ENCODE results near the gene EPHA6.

EPHA6 gene

GRCh38 chr3:97037294-97037943 is 223.0 kb downstream of the EPHA6 start:
- no peak for DNase-seq

GRCh38 chr3:97043411-97043810 is 229.0 kb downstream of the EPHA6 start:
- no peak for DNase-seq

GRCh38 chr3:97057365-97057764 is 243.0 kb downstream of the EPHA6 start:
- DNase-seq: no peak

DNA sequence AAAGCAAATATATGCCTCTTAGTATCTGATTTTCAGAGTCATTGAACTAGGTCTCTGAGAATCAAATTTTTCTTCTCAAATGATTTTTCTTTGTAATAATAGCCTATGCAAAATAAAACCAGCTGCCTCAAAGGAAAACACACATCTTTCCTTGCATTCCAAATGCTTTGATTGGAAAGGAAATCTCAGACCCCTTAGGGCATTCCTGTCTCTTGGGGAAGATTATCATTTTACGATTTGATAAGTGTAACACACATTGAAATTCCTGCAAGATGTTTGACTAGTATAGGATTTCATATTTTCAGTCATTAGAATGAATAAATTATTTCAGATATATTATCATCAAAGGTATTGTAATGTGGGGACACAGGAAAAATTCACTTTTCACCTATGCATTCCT is 244.8 kb downstream of the EPHA6 start:
- DNase-seq: no peak

GRCh38 chr3:97066531-97066930 is 252.1 kb downstream of the EPHA6 start:
- no peak for DNase-seq

- DNase-seq: no peak
These were observed 255.9 kb downstream of the EPHA6 start for GRCh38 chr3:97070302-97070701.

DNA sequence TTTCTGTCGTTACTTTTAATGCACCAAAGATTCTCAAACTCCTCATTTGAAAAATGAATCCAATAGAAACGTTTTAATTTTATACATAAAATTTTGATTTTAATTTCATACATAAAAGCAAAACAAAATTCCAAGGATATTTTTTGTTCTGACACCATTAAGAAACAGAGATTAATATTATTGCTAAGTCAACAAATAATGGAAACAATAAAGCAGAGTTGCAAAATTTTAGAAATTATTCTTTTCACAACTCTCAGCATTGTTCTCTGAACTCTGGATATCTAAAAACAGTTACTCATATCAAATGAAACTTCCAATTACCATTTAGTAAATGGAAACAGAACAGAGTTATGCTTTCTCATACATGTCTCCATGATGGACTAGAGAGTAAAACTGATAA is 260.2 kb downstream of the EPHA6 start:
- no peak for DNase-seq

DNA sequence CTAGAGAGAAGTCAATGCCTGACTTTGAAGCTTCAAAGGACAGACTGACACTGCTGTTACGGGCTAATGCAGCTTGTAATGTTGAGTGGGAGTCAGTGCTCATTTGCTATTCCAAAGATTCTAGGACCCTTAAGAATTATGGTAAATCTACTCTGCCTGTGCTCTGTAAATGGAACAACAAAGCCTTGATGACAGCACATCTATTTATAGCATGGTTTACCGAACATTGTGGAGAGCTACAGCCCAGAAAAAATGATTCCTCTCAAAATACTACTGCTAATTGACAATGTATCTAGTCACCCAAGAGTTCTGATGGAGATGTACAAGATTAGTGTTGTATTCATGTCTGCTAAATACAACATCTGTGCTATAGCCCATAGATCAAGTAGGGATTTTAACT is 262.3 kb downstream of the EPHA6 start:
- DNase-seq: no peak

DNA sequence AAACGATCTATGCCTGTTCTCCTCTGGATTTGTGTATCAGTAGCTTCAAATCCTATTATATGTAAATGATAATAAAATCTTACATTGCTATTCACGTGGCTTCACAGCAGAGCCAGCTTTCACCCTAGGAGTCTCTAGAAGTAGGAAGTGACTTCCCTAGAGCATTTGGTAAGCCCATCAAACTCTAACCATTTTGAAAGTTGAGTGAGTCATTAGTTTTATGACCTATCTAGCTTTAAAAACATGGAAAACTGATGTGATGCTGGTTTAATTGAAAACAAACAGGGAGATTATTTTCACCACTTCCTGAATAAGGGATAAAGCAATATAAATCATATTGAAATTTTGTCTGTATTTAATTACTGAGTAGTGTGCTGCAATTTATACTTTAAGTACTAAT is 275.2 kb downstream of the EPHA6 start:
- DNase-seq: peak; percentile 29

DNA sequence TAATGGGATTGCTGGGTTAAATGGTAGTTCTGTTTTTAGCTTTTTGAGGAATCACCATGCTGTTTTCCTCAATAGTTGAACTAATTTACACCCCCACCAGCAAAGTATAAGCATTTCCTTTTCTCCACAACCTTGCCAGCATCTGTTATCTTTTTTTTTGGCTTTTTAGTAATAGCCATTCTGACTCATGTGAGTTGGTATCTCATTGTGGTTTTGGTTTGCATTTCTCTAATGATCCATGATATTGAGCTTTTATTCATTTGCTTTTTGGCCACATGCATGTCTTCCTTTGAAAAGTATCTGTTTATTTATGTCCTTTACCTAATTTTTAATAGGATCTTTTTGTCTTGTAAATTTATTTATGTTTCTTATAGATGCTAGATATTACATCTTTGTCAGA is 288.2 kb downstream of the EPHA6 start:
- DNase-seq: peak; percentile 3

DNA sequence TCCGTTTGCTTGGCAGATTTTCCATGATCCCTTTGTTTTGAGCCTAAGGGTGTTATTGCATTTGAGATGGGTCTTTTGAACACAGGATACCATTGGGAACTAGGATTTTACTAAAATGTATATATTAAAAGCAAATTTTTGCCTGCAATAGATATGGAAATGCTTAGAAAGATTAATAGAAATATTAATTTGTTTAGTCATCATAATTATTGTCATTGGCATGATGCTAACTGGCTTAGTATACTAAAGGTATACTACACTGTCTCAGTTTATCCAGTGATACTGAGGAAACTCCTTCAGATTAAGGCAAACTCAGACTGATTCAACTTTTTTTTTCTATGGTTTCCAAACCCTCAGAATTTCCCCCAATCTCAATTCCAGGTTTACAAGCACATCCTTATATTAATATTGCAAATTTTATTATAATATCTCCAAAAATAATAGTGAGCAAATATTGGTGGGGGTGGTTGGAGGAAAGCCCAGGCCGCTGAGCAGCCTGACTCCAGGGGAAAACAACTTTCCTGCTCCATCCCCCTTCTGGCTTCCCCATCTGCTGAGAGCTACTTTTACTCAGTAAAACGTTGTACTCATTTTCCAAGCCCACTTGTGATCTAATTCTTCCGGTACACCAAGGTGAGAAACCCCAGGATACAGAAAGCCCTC is 291.7 kb downstream of the EPHA6 start:
- no peak for DNase-seq

- DNase-seq: no peak
These were observed 292.2 kb downstream of the EPHA6 start for GRCh38 chr3:97106652-97106989.

- no peak for DNase-seq
These were observed 293.7 kb downstream of the EPHA6 start for GRCh38 chr3:97108136-97108535.

DNA sequence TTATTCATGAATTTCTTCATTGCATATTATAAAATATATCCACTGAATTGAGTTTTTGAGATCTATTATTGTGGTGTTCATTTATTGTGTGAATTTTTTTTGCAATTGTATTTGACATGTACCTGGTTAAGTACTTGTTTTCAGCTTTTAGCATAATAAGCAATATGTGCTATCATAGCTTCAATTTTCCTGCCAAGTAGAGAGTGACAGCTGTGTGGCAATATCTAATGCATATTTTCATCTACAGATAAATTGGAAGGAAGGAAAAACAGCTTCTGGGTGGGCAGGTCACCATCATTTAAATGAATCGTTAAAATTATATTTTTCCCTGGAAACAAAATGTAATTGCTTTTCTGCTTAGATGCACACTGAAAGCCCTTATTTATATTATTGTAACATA is 296.9 kb downstream of the EPHA6 start:
- no peak for DNase-seq

GRCh38 chr3:97121386-97121785 is 307.0 kb downstream of the EPHA6 start:
- DNase-seq: no peak

- no peak for DNase-seq
These were observed 311.6 kb downstream of the EPHA6 start for GRCh38 chr3:97125902-97126499.

DNA sequence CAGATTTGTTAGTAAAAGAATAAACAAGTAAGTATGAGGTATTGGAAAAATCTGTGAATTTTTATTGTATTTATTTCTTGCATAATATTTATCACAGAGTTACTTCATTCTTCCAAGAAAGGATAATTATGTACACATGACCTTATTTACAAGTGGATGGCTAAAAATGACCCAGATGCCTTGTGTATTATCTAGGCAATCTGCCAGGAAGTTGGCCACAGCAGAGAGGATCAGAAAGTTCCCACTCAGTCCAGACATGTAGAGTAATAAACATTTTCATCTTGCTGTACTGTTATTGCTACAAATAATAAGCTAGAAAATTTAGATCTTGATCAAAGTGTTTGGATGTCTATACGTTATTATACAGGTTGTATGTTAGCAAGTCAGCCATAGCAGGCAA is 317.1 kb downstream of the EPHA6 start:
- DNase-seq: no peak

DNA sequence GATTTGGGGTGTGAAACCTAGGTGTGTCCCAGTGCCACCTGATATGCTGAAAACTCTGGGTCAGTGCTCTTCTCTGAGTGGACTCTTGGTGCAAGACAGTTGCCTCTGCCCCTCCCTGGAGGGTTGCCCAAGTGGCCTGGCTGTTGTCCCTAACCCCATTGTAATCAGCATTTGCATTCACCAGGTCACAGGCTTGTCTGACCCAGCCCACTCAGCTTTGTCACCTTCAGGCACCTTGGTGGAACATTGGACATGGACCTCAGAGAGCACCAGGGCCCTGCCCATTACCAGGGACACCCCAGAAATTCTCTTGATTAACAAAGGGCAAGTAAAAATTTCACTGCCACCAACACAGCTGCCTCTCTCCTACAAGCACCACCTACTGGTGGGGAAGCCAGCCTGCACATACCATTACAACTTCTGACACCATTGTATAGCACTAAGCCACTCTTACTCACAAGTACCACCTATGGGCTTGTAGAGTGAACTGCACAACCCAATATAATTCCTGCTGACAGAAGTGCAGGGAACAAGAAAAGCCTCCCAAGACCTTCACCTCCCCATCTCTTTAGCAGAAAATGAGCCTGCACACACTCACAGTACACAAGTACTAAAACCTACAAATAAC is 324.6 kb downstream of the EPHA6 start:
- DNase-seq: no peak

DNA sequence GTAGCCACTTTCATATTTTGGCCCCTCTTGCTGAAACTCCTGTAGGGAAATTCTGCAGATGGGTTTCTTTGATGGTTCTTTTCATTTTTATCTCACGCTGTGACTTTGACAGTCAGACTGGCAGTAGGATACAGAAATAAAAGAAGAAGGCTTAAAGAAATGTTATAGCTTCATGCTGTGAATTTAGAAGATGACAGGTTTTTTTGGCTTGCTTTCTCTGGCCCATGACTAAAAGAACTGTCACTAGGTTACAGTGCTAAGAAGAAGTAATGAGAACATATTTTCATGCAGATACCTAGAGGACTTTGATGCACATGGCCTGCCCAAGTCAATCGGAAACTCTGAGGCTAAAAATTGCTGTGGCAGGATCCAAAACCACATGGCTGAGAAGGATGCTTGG is 334.5 kb downstream of the EPHA6 start:
- no peak for DNase-seq

GRCh38 chr3:97161169-97161568 is 346.8 kb downstream of the EPHA6 start:
- DNase-seq: no peak

DNA sequence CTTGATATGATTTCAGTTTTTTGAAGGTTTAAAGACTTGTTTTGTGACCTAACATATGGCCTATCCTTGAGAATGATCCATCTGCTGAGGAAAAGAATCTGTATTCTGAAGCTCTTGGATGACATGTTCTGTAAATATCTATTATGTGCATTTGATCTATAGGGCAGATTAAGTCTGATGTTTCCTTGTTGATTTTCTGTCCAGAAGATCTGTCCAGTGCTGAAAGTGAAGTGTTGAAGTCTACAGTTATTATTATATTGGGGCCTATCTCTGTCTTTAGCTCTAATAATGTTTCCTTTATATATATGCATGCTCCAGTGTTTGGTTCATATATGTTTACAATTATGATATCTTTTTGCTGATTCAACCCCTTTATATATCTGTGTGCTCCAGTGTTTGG is 362.8 kb downstream of the EPHA6 start:
- DNase-seq: no peak

DNA sequence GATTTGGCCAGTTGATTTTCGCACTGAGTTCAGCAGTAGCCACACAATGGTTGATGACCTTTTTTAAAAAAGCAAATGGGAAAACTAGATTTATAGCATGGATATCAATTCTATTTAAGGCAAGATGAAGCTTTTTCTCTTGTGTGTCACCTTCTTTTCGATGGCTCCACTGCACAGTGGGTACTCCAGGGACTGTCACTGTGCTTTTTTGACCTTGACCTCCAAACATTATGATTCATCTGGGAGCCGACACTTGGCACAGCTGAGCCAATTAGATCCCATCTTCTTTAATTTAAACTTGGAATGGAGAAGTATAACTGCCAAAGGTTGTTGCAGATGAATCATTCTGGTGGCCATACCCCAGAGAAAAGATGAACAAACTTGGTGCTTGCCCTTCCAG is 367.3 kb downstream of the EPHA6 start:
- DNase-seq: no peak

- DNase-seq: no peak
These were observed 373.4 kb downstream of the EPHA6 start for GRCh38 chr3:97187771-97188170.

DNA sequence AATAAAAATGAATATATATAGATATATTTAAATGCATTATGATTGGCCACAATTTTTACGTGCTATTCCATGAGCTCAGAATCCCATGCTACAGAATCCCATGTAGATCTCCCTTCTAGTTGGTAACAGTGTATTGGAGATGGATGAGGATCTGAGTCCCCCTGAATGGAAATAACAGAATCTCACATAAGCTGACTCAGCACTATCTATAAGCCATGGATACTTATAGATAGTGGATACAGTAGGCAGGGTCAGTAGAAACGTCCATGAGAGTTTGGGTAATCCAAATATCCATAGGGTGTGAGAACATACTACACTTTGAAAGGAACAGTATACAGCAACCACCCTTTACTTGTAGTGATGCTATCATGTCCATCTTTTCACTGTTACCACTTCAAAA is 375.4 kb downstream of the EPHA6 start:
- DNase-seq: no peak

All from fibroblast of skin of right quadriceps (primary cell).